ENCODE measurements around the gene DNAH10. TPM values are rescaled to one million over a fixed set of nuclear protein-coding genes. Genes with fewer than 3 reads are reported as not detected.

Gene DNAH10
- total RNA-seq, 2 donors from 2014 or later: 0.09 to 0.64 TPM

GRCh38 chr12:123813349-123813748, 51.2 kb downstream of the DNAH10 start:
- H3K4me1 ChIP-seq (ENCODE audit: control insufficient read depth, insufficient read depth, low read length): no peaks in the 10 kb centered on the region
- H3K4me3 Mint-ChIP-seq: no peak overlapping the region

GRCh38 chr12:123815968-123816367, 53.9 kb downstream of the DNAH10 start:
- no peak overlapping the region for H3K4me3 Mint-ChIP-seq
- no peak for TF ChIP-seq CTCF (conservative IDR thresholded peaks at IDR 0.05)

More at GRCh38 chr12:123813349-123813748, 51.2 kb downstream of the DNAH10 start:
- H3K4me3 ChIP-seq (ENCODE audit: low read length): no peak overlapping the region
- no peak for DNase-seq
- Mint-ChIP-seq H3K36me3 (ENCODE audit: low read depth) (peaks cover 2% of the 10 kb centered on the region), H3K4me1 (no peaks in the 10 kb centered on the region), H3K9me3 (peaks cover 27% of the 10 kb centered on the region), H3K27me3 (ENCODE audit: insufficient read depth) (peaks cover 13% of the 10 kb centered on the region), H3K27ac (no peak overlapping the region)
- H3K27ac ChIP-seq (ENCODE audit: low read depth, low read length): no peak overlapping the region
- 89 to 97% methylated on average over 7 of the region's 7 CpGs for WGBS, 2 experiments (ENCODE audit: insufficient coverage in 1 of 2, insufficient read length in 1 of 2)
- H3K9me3 ChIP-seq (ENCODE audit: control insufficient read depth, low read length): peaks cover 25% of the 10 kb centered on the region
- no peak for TF ChIP-seq CTCF (conservative IDR thresholded peaks at IDR 0.05)
- no peaks in the 10 kb centered on the region for H3K27me3 ChIP-seq (ENCODE audit: control insufficient read depth, insufficient read depth, low read length, poor library complexity, severe bottlenecking)
- no peak overlapping the region for H3K9ac ChIP-seq (ENCODE audit: extremely low read depth, low read length, poor library complexity, severe bottlenecking)
- H3K36me3 ChIP-seq (ENCODE audit: control insufficient read depth, insufficient read depth, low read length): no peaks in the 10 kb centered on the region

GRCh38 chr12:123816896-123817537, 54.9 kb downstream of the DNAH10 start:
- Mint-ChIP-seq H3K4me1 (no peaks in the 10 kb centered on the region), H3K4me3 (no peak overlapping the region), H3K27me3 (ENCODE audit: insufficient read depth) (peaks cover 17% of the 10 kb centered on the region), H3K36me3 (ENCODE audit: low read depth) (peaks cover 2% of the 10 kb centered on the region), H3K9me3 (peaks cover 27% of the 10 kb centered on the region), H3K27ac (no peak overlapping the region)
- peaks cover 5% of the 10 kb centered on the region for H3K27me3 ChIP-seq (ENCODE audit: control insufficient read depth, insufficient read depth, low read length, poor library complexity, severe bottlenecking)
- no peaks in the 10 kb centered on the region for H3K36me3 ChIP-seq (ENCODE audit: control insufficient read depth, insufficient read depth, low read length)
- WGBS, 2 experiments (ENCODE audit: insufficient coverage in 1 of 2, insufficient read length in 1 of 2): 82 to 94% methylated on average over 4 of the region's 4 CpGs
- H3K4me1 ChIP-seq (ENCODE audit: control insufficient read depth, insufficient read depth, low read length): no peaks in the 10 kb centered on the region
- DNase-seq: no peak
- H3K9me3 ChIP-seq (ENCODE audit: control insufficient read depth, low read length): peaks cover 25% of the 10 kb centered on the region
- no peak overlapping the region for H3K9ac ChIP-seq (ENCODE audit: extremely low read depth, low read length, poor library complexity, severe bottlenecking)
- H3K4me3 ChIP-seq (ENCODE audit: low read length): no peak overlapping the region
- TF ChIP-seq CTCF (conservative IDR thresholded peaks at IDR 0.05): no peak
- no peak overlapping the region for H3K27ac ChIP-seq (ENCODE audit: low read depth, low read length)

More at GRCh38 chr12:123815968-123816367, 53.9 kb downstream of the DNAH10 start:
- Histone ChIP-seq H3K27me3 (ENCODE audit: control insufficient read depth, insufficient read depth, low read length, poor library complexity, severe bottlenecking) (no peaks in the 10 kb centered on the region), H3K36me3 (ENCODE audit: control insufficient read depth, insufficient read depth, low read length) (no peaks in the 10 kb centered on the region), H3K4me3 (ENCODE audit: low read length) (no peak overlapping the region), H3K9ac (ENCODE audit: extremely low read depth, low read length, poor library complexity, severe bottlenecking) (no peak overlapping the region), H3K27ac (ENCODE audit: low read depth, low read length) (no peak overlapping the region), H3K9me3 (ENCODE audit: control insufficient read depth, low read length) (peaks cover 25% of the 10 kb centered on the region), H3K4me1 (ENCODE audit: control insufficient read depth, insufficient read depth, low read length) (no peaks in the 10 kb centered on the region)
- no peak overlapping the region for H3K27ac Mint-ChIP-seq
- H3K9me3 Mint-ChIP-seq: peaks cover 27% of the 10 kb centered on the region
- no peak for DNase-seq
- H3K4me1 Mint-ChIP-seq: no peaks in the 10 kb centered on the region
- H3K27me3 Mint-ChIP-seq (ENCODE audit: insufficient read depth): peaks cover 16% of the 10 kb centered on the region
- H3K36me3 Mint-ChIP-seq (ENCODE audit: low read depth): peaks cover 2% of the 10 kb centered on the region
- WGBS, 2 experiments (ENCODE audit: insufficient coverage in 1 of 2, insufficient read length in 1 of 2): 84% methylated on average over 2 of the region's 2 CpGs; no CpG with 5 or more reads in 1 of the 2 experiments
